DND-41 (cell line): ENCODE data around the gene PRRX1.

Experiments used
- EZH2 ChIP-seq: IDR thresholded peaks from 3 replicates; pipeline ENCODE4 v1.6.1; 2012; ENCODE audit warnings: borderline replicate concordance, low read depth, mild to moderate bottlenecking, moderate library complexity, low read length, inconsistent platforms; ENCODE audit not compliant: severe bottlenecking
- TF ChIP-seq, protein P1 (sequence below): IDR thresholded peaks from 2 replicates; pipeline ENCODE4 v1.5.1; 2012; ENCODE audit warnings: borderline replicate concordance, low read length, moderate library complexity, mild to moderate bottlenecking; ENCODE audit not compliant: poor library complexity, severe bottlenecking; ENCODE audit errors: extremely low read depth

DNA sequence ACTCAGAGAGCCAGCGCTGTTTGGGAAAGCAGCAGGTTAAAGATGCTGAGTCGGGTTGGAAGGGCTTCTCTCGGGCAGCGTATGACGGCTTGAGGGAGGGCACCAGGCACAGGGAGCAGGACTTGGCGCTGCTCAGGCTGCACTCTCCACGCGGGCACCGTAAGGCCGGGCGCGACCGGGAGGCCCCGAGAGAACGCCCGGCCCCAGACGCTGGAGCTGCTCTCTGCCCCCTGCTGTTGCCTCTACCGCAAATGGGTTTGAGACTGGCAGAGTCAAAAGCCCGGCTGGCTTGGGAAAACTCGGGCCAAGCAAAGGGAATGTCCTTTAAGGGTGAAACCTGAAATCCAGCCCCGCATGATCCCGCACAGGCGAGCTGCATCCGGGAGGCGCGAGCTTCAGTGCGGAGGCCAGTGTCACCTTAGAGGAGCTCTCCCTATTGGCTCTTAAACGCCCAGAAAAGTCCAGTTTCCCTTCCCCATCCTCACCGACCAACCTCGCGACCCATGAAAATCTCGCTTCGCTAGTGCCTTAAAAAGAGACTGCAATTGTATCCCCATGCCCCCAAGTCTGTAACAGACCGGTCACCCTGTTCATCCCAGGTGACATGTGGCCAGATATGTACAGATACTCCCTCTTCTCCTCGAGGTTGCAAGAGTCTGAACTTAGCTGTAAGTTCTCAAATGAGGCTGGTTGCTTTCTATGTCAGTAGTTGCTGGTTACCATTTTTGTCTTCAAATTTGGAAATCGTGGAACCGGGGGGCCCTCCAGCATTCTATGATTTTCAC, 1.1 kb downstream of the PRRX1 start:
- TF ChIP-seq, protein P1, sequence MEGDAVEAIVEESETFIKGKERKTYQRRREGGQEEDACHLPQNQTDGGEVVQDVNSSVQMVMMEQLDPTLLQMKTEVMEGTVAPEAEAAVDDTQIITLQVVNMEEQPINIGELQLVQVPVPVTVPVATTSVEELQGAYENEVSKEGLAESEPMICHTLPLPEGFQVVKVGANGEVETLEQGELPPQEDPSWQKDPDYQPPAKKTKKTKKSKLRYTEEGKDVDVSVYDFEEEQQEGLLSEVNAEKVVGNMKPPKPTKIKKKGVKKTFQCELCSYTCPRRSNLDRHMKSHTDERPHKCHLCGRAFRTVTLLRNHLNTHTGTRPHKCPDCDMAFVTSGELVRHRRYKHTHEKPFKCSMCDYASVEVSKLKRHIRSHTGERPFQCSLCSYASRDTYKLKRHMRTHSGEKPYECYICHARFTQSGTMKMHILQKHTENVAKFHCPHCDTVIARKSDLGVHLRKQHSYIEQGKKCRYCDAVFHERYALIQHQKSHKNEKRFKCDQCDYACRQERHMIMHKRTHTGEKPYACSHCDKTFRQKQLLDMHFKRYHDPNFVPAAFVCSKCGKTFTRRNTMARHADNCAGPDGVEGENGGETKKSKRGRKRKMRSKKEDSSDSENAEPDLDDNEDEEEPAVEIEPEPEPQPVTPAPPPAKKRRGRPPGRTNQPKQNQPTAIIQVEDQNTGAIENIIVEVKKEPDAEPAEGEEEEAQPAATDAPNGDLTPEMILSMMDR: no peak
- TF ChIP-seq EZH2: no peak
